MCF 10A (cell line): ENCODE results near the gene PHF21A. TPM values are rescaled to one million over a fixed set of nuclear protein-coding genes. Genes with fewer than 3 reads are reported as not detected.

Source experiments
- BruUV-seq: library from RNA; stranded (reverse); fragments of 400-500 nt; replicated peaks from 2 replicates; lab custom pipeline; 2021; lab: Mats Ljungman, UMichigan
- CTCF ChIA-PET: fragments of 300-600 bp; sonication (Branson Sonifier 250); formaldehyde crosslinking; extraction: SDS; loops from one replicate; lab custom pipeline; 2021; ENCODE audit warnings: antibody characterized with exemption, inconsistent platforms; lab: Yijun Ruan, JAX
- POLR2A ChIA-PET: fragments of 300-600, 350-650 bp; sonication (Branson Sonifier 250); formaldehyde crosslinking; extraction: SDS; loops from one replicate; lab custom pipeline; 2020; ENCODE audit warnings: antibody characterized with exemption, inconsistent platforms; lab: Yijun Ruan, JAX
- DNase-seq: peaks from one replicate; pipeline ENCODE4 v3.0.0-alpha.2; 2018; ENCODE audit not compliant: unreplicated experiment
- H3K27ac Mint-ChIP-seq: one replicate; pipeline ENCODE4 v1.8.0; 2022; ENCODE audit warnings: mild to moderate bottlenecking, low read depth, mixed read lengths; ENCODE audit not compliant: unreplicated experiment
- H3K27me3 Mint-ChIP-seq: one replicate; pipeline ENCODE4 v1.8.0; 2022; ENCODE audit warnings: mixed read lengths; ENCODE audit not compliant: insufficient read depth, unreplicated experiment
- H3K36me3 Mint-ChIP-seq: one replicate; pipeline ENCODE4 v1.8.0; 2022; ENCODE audit warnings: mild to moderate bottlenecking, moderate library complexity, mixed read lengths; ENCODE audit not compliant: insufficient read depth, unreplicated experiment
- H3K4me1 Mint-ChIP-seq: one replicate; pipeline ENCODE4 v1.8.0; 2022; ENCODE audit warnings: mixed read lengths; ENCODE audit not compliant: insufficient read depth, unreplicated experiment
- H3K4me3 Mint-ChIP-seq: one replicate; pipeline ENCODE4 v1.8.0; 2022; ENCODE audit warnings: mild to moderate bottlenecking, moderate library complexity, mixed read lengths; ENCODE audit not compliant: unreplicated experiment
- H3K9me3 Mint-ChIP-seq: one replicate; pipeline ENCODE4 v1.8.0; 2022; ENCODE audit warnings: mixed read lengths; ENCODE audit not compliant: unreplicated experiment
- CTCF ChIP-seq: fragments of 200-600 bp; IDR thresholded peaks from one replicate; pipeline ENCODE4 v1.8.0; 2022; ENCODE audit warnings: antibody characterized with exemption, mild to moderate bottlenecking; ENCODE audit not compliant: unreplicated experiment
- intact Hi-C: fragments of 100-400 bp; cut with micrococcal nuclease; formaldehyde crosslinking; loops from 2 replicates; pipeline ENCODE4 v1.14.1; 2022
- total RNA-seq: library from RNA; stranded (reverse); gene quantifications from 2 replicates; pipeline ENCODE4 v1.2.3, GENCODE V29; 2022

PHF21A gene
- total RNA-seq, 1 experiment from 2014 or later = 37.6 TPM

- Mint-ChIP-seq H3K36me3 (peaks cover 6% of the 10 kb centered on the region), H3K9me3 (no peaks in the 10 kb centered on the region), H3K4me1 (peaks cover 9% of the 10 kb centered on the region), H3K27me3 (no peaks in the 10 kb centered on the region), H3K27ac (no peak within 1 kb of the TSS), H3K4me3 (peak within 1 kb of the TSS; percentile 51)
- peak; percentile 51 for DNase-seq
- no TSS peak for BruUV-seq
- intact Hi-C loops = no loop called here
- ChIA-PET CTCF (interaction anchor here (0.6 kb wide), 1 partner anchor 7 kb away, joined by 4 read pairs; no protein-coding TSS in a partner anchor), POLR2A (interaction anchor here (0.9 to 1.0 kb wide), 2 partner anchors 76 to 778 kb away, joined by 3 to 4 read pairs; partner anchors contain the start of genes CRY2 and ZNF408)
- TF ChIP-seq CTCF = no peak
These were observed 198.7 kb downstream of the PHF21A start, which contains the start of gene LARGE2 for GRCh38 chr11:45922425-45923082. LARGE2 (plus strand) TSS chr11:45922656; CDS start chr11:45922883, 227 bp downstream.

GRCh38 chr11:45921561-45922424 is 199.5 kb downstream of the PHF21A start:
- ChIA-PET POLR2A (interaction anchor here (0.9 to 1.0 kb wide), 3 partner anchors 14 to 779 kb away, joined by 3 to 4 read pairs (median 3); partner anchors contain the start of genes CRY2 and ZNF408), CTCF (interaction anchor here (0.6 kb wide), 1 partner anchor 8 kb away, joined by 4 read pairs; no protein-coding TSS in a partner anchor)
- intact Hi-C loops = no loop called here
- Mint-ChIP-seq H3K4me3 (no peak overlapping the region), H3K36me3 (peaks cover 6% of the 10 kb centered on the region), H3K4me1 (peaks cover 9% of the 10 kb centered on the region), H3K9me3 (no peaks in the 10 kb centered on the region), H3K27me3 (no peaks in the 10 kb centered on the region), H3K27ac (no peak overlapping the region)
- no TSS peak for BruUV-seq
- no peak for DNase-seq
- no peak for TF ChIP-seq CTCF

GRCh38 chr11:45920531-45921477 is 200.4 kb downstream of the PHF21A start:
- no peak for DNase-seq
- Mint-ChIP-seq H3K36me3 (peaks cover 7% of the 10 kb centered on the region), H3K4me1 (peaks cover 9% of the 10 kb centered on the region), H3K27me3 (no peaks in the 10 kb centered on the region), H3K4me3 (no peak overlapping the region), H3K27ac (no peak overlapping the region), H3K9me3 (no peaks in the 10 kb centered on the region)
- ChIA-PET CTCF (interaction anchor here (0.6 kb wide), 1 partner anchor 394 kb away, joined by 3 read pairs; no protein-coding TSS in a partner anchor), POLR2A (interaction anchor here (0.9 kb wide), 1 partner anchor 15 kb away, joined by 3 read pairs; no protein-coding TSS in a partner anchor)
- no peak for TF ChIP-seq CTCF
- intact Hi-C loops = no loop called here
- BruUV-seq = no TSS peak
